Trophoblast cell (in vitro differentiated cells and primary cell): ENCODE data around the gene ZNF827.

ENCODE experiments used
- DNase-seq, 2 donors: peaks; one replicate each; pipeline ENCODE4 v3.0.0-alpha.2; 2016
- H2AFZ ChIP-seq: 2 replicates; pipeline ENCODE4 v1.6.1; 2013; ENCODE audit warnings: low read length, moderate library complexity, mild to moderate bottlenecking; ENCODE audit not compliant: insufficient read depth, poor library complexity
- H2AK5ac ChIP-seq: 2 replicates; pipeline ENCODE4 v1.6.1; 2013; ENCODE audit warnings: mild to moderate bottlenecking, low read length
- H2BK120ac ChIP-seq: 2 replicates; pipeline ENCODE4 v1.6.1; 2013; ENCODE audit warnings: low read length, mild to moderate bottlenecking, moderate library complexity; ENCODE audit not compliant: insufficient read depth, poor library complexity
- H2BK12ac ChIP-seq: 2 replicates; pipeline ENCODE4 v1.6.1; 2013; ENCODE audit warnings: mild to moderate bottlenecking, low read length, moderate library complexity
- H2BK5ac ChIP-seq: 2 replicates; pipeline ENCODE4 v1.6.1; 2013; ENCODE audit warnings: low read length, low read depth, moderate library complexity, mild to moderate bottlenecking; ENCODE audit not compliant: poor library complexity
- H3K14ac ChIP-seq: 2 replicates; pipeline ENCODE4 v1.6.1; 2013; ENCODE audit warnings: mild to moderate bottlenecking, low read length
- H3K18ac ChIP-seq: 2 replicates; pipeline ENCODE4 v1.6.1; 2013; ENCODE audit warnings: mild to moderate bottlenecking, low read length
- H3K23ac ChIP-seq: 2 replicates; pipeline ENCODE4 v1.6.1; 2013; ENCODE audit warnings: low read length
- H3K27ac ChIP-seq: 2 replicates; pipeline ENCODE4 v1.5.1; 2013; ENCODE audit warnings: low read depth, mild to moderate bottlenecking, inconsistent platforms, low read length, moderate library complexity
- H3K27me3 ChIP-seq: 2 replicates; pipeline ENCODE4 v1.6.1; 2013; ENCODE audit warnings: inconsistent platforms, mild to moderate bottlenecking, low read length, moderate library complexity; ENCODE audit not compliant: insufficient read depth
- H3K36me3 ChIP-seq, 2 experiments: 1 replicate in 1 of 2; 2 replicates in 1 of 2; pipeline ENCODE4 v1.6.1; 2013; ENCODE audit warnings: low read length in 2 of 2, mild to moderate bottlenecking in 2 of 2, moderate library complexity in 1 of 2; ENCODE audit not compliant: insufficient read depth in 2 of 2, control insufficient read depth in 1 of 2
- H3K4ac ChIP-seq: 2 replicates; pipeline ENCODE4 v1.6.1; 2013; ENCODE audit warnings: low read depth, mild to moderate bottlenecking, low read length, moderate library complexity
- H3K4me1 ChIP-seq, 2 experiments: 1 replicate in 1 of 2; 2 replicates in 1 of 2; pipeline ENCODE4 v1.6.1; 2013; ENCODE audit warnings: low read length in 2 of 2, mild to moderate bottlenecking in 2 of 2, moderate library complexity in 1 of 2; ENCODE audit not compliant: insufficient read depth in 2 of 2, control insufficient read depth in 1 of 2
- H3K4me2 ChIP-seq: 2 replicates; pipeline ENCODE4 v1.6.1; 2013; ENCODE audit warnings: inconsistent platforms, mild to moderate bottlenecking, low read length, moderate library complexity
- H3K4me3 ChIP-seq: 2 replicates; pipeline ENCODE4 v1.5.1; 2013; ENCODE audit warnings: mild to moderate bottlenecking, low read depth, low read length, inconsistent platforms
- H3K79me1 ChIP-seq: one replicate; pipeline ENCODE4 v1.6.1; 2013; ENCODE audit warnings: low read length
- H3K79me2 ChIP-seq: 2 replicates; pipeline ENCODE4 v1.6.1; 2013; ENCODE audit warnings: low read length, mild to moderate bottlenecking; ENCODE audit not compliant: control insufficient read depth, insufficient read depth, poor library complexity
- H3K9ac ChIP-seq: 2 replicates; pipeline ENCODE4 v1.6.1; 2013; ENCODE audit warnings: mild to moderate bottlenecking, low read length
- H3K9me3 ChIP-seq: 2 replicates; pipeline ENCODE4 v1.6.1; 2013; ENCODE audit warnings: low read depth, mild to moderate bottlenecking, control low read depth, inconsistent platforms, low read length; ENCODE audit not compliant: insufficient read depth
- H4K12ac ChIP-seq: 2 replicates; pipeline ENCODE4 v1.6.1; 2013; ENCODE audit warnings: low read depth, mild to moderate bottlenecking, low read length, moderate library complexity
- H4K8ac ChIP-seq: 2 replicates; pipeline ENCODE4 v1.6.1; 2013; ENCODE audit warnings: low read depth, mild to moderate bottlenecking, low read length, moderate library complexity
- H4K91ac ChIP-seq: one replicate; pipeline ENCODE4 v1.6.1; 2013; ENCODE audit warnings: low read depth, mild to moderate bottlenecking, low read length, moderate library complexity
- WGBS: extraction: QIAGEN DNeasy Blood & Tissue Kit; methylation state at CpG from one replicate; pipeline ENCODE4 v1.1.7; 2013; ENCODE audit warnings: missing lambda C conversion rate; ENCODE audit not compliant: insufficient read length, insufficient coverage; ENCODE audit errors: extremely low coverage; 5-methylcytosine and 5-hydroxymethylcytosine counted together

The ZNF827 gene

DNA sequence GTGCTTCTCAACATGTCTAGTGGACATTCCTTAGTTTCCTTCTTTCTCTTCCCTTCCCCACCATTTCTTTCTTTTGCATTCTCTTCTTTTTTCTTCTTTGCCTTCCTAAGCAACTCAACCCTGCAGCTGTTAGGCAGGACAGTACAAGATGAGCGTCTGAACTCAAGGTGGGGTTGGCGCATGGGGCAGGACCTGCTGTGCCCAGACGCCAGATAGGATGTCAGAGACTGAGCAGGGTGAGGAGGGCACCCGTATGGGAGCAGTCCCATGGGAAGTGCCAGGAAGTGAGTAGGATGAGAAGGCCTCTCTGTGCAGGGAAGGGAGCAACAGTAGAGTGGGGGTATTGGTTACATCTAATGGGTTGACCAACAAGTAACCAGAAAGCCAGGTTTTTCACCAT lies 38.1 kb upstream of the ZNF827 start:
- Histone ChIP-seq H4K8ac (no peak overlapping the region), H3K23ac (no peak overlapping the region), H3K4me3 (no peak overlapping the region), H3K36me3 (no peaks in the 10 kb centered on the region), H2BK120ac (no peak overlapping the region), H3K18ac (no peak overlapping the region), H4K91ac (no peak overlapping the region), H3K9ac (no peak overlapping the region), H2AFZ (no peak overlapping the region), H3K79me1 (no peaks in the 10 kb centered on the region), H3K4ac (no peak overlapping the region), H3K9me3 (no peaks in the 10 kb centered on the region), H2BK5ac (no peak overlapping the region), H3K27me3 (no peaks in the 10 kb centered on the region), H2AK5ac (no peak overlapping the region), H2BK12ac (no peak overlapping the region), H4K12ac (no peak overlapping the region), H3K27ac (no peak overlapping the region), H3K4me1 (no peaks in the 10 kb centered on the region), H3K79me2 (no peaks in the 10 kb centered on the region), H3K4me2 (no peak overlapping the region), H3K14ac (no peak overlapping the region)
- no CpG with 5 or more reads among the region's 4 CpGs for WGBS
- no peak for DNase-seq

DNA sequence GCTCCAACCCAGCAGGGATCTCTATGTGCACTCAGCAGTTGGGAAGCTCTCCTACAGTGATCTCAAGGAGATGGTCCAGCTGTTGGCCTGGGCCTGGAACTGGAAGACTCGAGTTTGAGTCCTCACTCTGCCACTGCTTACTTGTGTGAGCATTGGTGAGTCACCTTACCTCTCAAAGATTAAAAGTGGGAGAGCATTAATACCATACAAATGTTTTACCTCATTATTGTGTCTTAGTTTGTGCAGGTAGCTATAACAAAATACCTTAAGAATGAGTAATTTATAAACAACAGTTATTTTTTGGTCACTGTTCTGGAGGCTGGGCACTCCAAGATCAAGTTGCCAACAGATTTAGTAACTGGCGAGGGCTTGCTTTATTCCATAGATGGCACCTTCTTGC lies 21.4 kb upstream of the ZNF827 start:
- Histone ChIP-seq H4K12ac (no peak overlapping the region), H3K4me2 (no peak overlapping the region), H3K4me3 (no peak overlapping the region), H2BK120ac (no peak overlapping the region), H4K91ac (no peak overlapping the region), H3K4ac (no peak overlapping the region), H3K4me1 (no peaks in the 10 kb centered on the region), H4K8ac (no peak overlapping the region), H3K9me3 (no peaks in the 10 kb centered on the region), H3K14ac (no peak overlapping the region), H3K79me2 (no peaks in the 10 kb centered on the region), H3K18ac (no peak overlapping the region), H3K27me3 (no peaks in the 10 kb centered on the region), H3K23ac (no peak overlapping the region), H2AFZ (no peak overlapping the region), H3K79me1 (no peaks in the 10 kb centered on the region), H3K27ac (no peak overlapping the region), H2BK12ac (no peak overlapping the region), H3K9ac (no peak overlapping the region), H2BK5ac (no peak overlapping the region), H2AK5ac (no peak overlapping the region), H3K36me3 (no peaks in the 10 kb centered on the region)
- no CpG with 5 or more reads among the region's 2 CpGs for WGBS
- no peak for DNase-seq

DNA sequence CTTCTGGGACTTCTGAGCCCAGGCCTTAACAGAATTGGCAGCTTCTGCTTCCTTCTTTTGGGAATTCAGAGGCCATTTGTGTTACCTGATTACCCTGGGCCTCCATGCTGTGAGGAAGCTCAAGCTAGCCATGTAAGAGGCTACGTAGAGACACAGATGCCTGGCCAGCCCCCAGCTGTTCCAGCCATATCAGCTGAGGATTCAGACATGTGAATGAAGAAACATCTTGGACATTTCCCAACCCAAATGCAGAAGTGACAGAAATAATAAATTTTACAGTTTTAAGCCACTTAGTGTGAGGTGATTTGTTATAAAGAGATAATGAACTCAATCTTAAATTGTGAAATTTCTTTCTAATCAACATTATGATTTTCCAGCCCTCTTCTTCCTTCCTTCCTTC lies 18.7 kb upstream of the ZNF827 start:
- no peak overlapping the region for H3K9ac ChIP-seq
- no peak overlapping the region for H2BK120ac ChIP-seq
- H3K9me3 ChIP-seq, result no peaks in the 10 kb centered on the region
- H2BK12ac ChIP-seq, result no peak overlapping the region
- H3K4me1 ChIP-seq, result no peaks in the 10 kb centered on the region
- no peak overlapping the region for H3K23ac ChIP-seq
- no peak overlapping the region for H3K27ac ChIP-seq
- H2AK5ac ChIP-seq, result no peak overlapping the region
- H3K27me3 ChIP-seq, result no peaks in the 10 kb centered on the region
- H4K8ac ChIP-seq, result no peak overlapping the region
- H3K36me3 ChIP-seq, result no peaks in the 10 kb centered on the region
- H4K12ac ChIP-seq, result no peak overlapping the region
- no peak overlapping the region for H3K18ac ChIP-seq
- no peak overlapping the region for H4K91ac ChIP-seq
- no peak overlapping the region for H3K4me2 ChIP-seq
- WGBS, result no CpG with 5 or more reads among the region's 1 CpG
- H2BK5ac ChIP-seq, result no peak overlapping the region
- H3K4me3 ChIP-seq, result no peak overlapping the region
- H2AFZ ChIP-seq, result no peak overlapping the region
- no peak overlapping the region for H3K14ac ChIP-seq
- H3K4ac ChIP-seq, result no peak overlapping the region
- DNase-seq, result no peak
- no peaks in the 10 kb centered on the region for H3K79me1 ChIP-seq
- H3K79me2 ChIP-seq, result no peaks in the 10 kb centered on the region

- H3K4me2 ChIP-seq, result no peak overlapping the region
- H3K36me3 ChIP-seq, result no peaks in the 10 kb centered on the region
- H4K91ac ChIP-seq, result no peak overlapping the region
- H2BK12ac ChIP-seq, result no peak overlapping the region
- no peak overlapping the region for H3K4me3 ChIP-seq
- peak; percentile 36 to 71 for DNase-seq
- H3K4me1 ChIP-seq, result no peaks in the 10 kb centered on the region
- H3K9ac ChIP-seq, result no peak overlapping the region
- H3K27me3 ChIP-seq, result no peaks in the 10 kb centered on the region
- H3K14ac ChIP-seq, result no peak overlapping the region
- no peak overlapping the region for H3K18ac ChIP-seq
- no peak overlapping the region for H2BK120ac ChIP-seq
- H3K79me2 ChIP-seq, result no peaks in the 10 kb centered on the region
- H3K27ac ChIP-seq, result no peak overlapping the region
- no peak overlapping the region for H4K8ac ChIP-seq
- no CpG with 5 or more reads among the region's 3 CpGs for WGBS
- H3K4ac ChIP-seq, result no peak overlapping the region
- H3K9me3 ChIP-seq, result no peaks in the 10 kb centered on the region
- H3K23ac ChIP-seq, result no peak overlapping the region
- H4K12ac ChIP-seq, result no peak overlapping the region
- H2BK5ac ChIP-seq, result no peak overlapping the region
- H2AK5ac ChIP-seq, result no peak overlapping the region
- no peak overlapping the region for H2AFZ ChIP-seq
- no peaks in the 10 kb centered on the region for H3K79me1 ChIP-seq
Measured at GRCh38 chr4:145956288-145956890, 17.8 kb upstream of the ZNF827 start.
